Cardiac muscle cell (in vitro differentiated cells and primary cell): ENCODE results near the gene CHST12. TPM values are rescaled to one million over a fixed set of nuclear protein-coding genes. Genes with fewer than 3 reads are reported as not detected.
A peak's percentile ranks its signal among the peaks of the same experiment; 100 is the strongest.
"Not testable (repeated sequence)": the region's sequence is repeated elsewhere in the genome, so short reads cannot be mapped to it uniquely, and the experiment has no call there.

Experiments used
- DNase-seq, 2 donors: peaks; one replicate each; pipeline versions ENCODE4 v3.0.0 to v3.0.0-alpha.2; 2010 to 2017; ENCODE audit warnings: low read depth in 1 of 2, low spot score in 1 of 2
- H3K27ac ChIP-seq: fragments of 200-600 bp; sonication (generic); 2 replicates; pipeline ENCODE4 v1.5.1; 2016
- H3K27me3 ChIP-seq: fragments of 200-600 bp; sonication (generic); 2 replicates; pipeline ENCODE4 v1.6.0; 2016; ENCODE audit warnings: control low read depth
- H3K36me3 ChIP-seq: fragments of 200-600 bp; sonication (generic); 2 replicates; pipeline ENCODE4 v1.5.1; 2016; ENCODE audit warnings: control low read depth
- H3K4me1 ChIP-seq: fragments of 200-600 bp; sonication (generic); 2 replicates; pipeline ENCODE4 v1.8.1; 2017; ENCODE audit warnings: low read depth, mild to moderate bottlenecking, mixed run types
- H3K4me3 ChIP-seq: fragments of 200-600 bp; sonication (generic); 2 replicates; pipeline ENCODE4 v1.5.1; 2016; ENCODE audit warnings: mild to moderate bottlenecking
- H3K9me3 ChIP-seq: fragments of 200-600 bp; sonication (generic); 2 replicates; pipeline ENCODE4 v1.5.1; 2017; ENCODE audit warnings: low read depth, mild to moderate bottlenecking, control low read depth
- polyA plus RNA-seq: library from polyadenylated mRNA; unstranded; fragments of >200 nt; fragmentation: Nextera tagmentation; extraction: Ambion mirVana; gene quantifications from 2 replicates; pipeline ENCODE4 v1.2.1, GENCODE V29; 2016
- total RNA-seq: library from RNA; depleted of rRNA; stranded (reverse); fragments of >200 nt; gene quantifications from 2 replicates; pipeline ENCODE4 v1.2.3, GENCODE V29; 2016
- TF ChIP-seq, protein P1 (sequence below): IDR thresholded peaks from 2 replicates; pipeline ENCODE4 v1.5.1; 2012; ENCODE audit warnings: low read depth, mild to moderate bottlenecking, low read length

CHST12 gene
- total and polyA plus RNA-seq, 2 experiments from 2014 or later: 25.6 to 26.8 TPM

DNA sequence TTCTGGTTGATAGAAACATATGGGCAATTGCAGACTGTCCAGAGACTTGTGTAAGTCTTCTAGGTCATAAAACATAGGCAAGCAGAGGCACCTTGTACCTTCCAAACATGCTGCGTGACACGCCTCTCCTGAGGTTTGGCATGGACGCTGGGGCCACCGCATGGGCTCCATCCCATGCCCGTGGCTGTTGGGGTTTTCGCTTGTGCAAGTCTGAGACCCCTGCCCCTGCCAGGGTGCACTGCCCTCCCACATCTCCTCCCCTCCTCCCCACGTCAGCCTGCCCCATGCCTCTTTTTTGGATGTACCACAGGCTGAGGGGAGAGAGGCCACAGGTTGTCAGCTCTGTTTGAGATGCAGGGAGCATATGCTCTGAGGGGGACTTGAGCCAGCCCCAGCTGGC is 29.8 kb upstream of the CHST12 start:
- TF ChIP-seq, protein P1, sequence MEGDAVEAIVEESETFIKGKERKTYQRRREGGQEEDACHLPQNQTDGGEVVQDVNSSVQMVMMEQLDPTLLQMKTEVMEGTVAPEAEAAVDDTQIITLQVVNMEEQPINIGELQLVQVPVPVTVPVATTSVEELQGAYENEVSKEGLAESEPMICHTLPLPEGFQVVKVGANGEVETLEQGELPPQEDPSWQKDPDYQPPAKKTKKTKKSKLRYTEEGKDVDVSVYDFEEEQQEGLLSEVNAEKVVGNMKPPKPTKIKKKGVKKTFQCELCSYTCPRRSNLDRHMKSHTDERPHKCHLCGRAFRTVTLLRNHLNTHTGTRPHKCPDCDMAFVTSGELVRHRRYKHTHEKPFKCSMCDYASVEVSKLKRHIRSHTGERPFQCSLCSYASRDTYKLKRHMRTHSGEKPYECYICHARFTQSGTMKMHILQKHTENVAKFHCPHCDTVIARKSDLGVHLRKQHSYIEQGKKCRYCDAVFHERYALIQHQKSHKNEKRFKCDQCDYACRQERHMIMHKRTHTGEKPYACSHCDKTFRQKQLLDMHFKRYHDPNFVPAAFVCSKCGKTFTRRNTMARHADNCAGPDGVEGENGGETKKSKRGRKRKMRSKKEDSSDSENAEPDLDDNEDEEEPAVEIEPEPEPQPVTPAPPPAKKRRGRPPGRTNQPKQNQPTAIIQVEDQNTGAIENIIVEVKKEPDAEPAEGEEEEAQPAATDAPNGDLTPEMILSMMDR: no peak
- Histone ChIP-seq H3K9me3 (no peaks in the 10 kb centered on the region), H3K36me3 (peaks cover 78% of the 10 kb centered on the region), H3K27ac (no peak overlapping the region), H3K27me3 (no peaks in the 10 kb centered on the region), H3K4me3 (no peak overlapping the region), H3K4me1 (no peaks in the 10 kb centered on the region)
- no peak for DNase-seq

DNA sequence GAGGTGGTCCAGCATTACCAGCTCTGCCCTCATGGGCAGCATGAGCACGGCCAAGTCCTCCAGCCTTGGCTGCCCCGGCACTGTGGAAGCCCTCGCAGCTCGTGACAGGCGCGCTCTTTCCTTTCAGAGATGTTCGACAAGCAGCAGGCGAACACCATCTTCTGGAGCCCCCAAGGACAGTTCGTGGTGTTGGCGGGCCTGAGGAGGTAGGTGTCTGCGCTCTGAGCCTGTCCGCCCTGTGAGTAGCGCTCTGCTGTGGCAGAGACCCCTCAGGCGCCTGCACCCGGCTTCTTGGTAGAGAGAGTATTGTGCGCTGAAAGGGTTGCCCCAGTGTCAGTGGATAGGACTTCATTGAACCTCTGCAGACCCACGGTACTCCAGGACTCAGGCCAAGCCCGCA is 29.0 kb upstream of the CHST12 start:
- DNase-seq: no peak
- no peaks in the 10 kb centered on the region for H3K4me1 ChIP-seq
- H3K27me3 ChIP-seq: no peaks in the 10 kb centered on the region
- H3K9me3 ChIP-seq: no peaks in the 10 kb centered on the region
- peaks cover 76% of the 10 kb centered on the region for H3K36me3 ChIP-seq
- no peak overlapping the region for H3K27ac ChIP-seq
- TF ChIP-seq, protein P1: no peak
- no peak overlapping the region for H3K4me3 ChIP-seq

DNA sequence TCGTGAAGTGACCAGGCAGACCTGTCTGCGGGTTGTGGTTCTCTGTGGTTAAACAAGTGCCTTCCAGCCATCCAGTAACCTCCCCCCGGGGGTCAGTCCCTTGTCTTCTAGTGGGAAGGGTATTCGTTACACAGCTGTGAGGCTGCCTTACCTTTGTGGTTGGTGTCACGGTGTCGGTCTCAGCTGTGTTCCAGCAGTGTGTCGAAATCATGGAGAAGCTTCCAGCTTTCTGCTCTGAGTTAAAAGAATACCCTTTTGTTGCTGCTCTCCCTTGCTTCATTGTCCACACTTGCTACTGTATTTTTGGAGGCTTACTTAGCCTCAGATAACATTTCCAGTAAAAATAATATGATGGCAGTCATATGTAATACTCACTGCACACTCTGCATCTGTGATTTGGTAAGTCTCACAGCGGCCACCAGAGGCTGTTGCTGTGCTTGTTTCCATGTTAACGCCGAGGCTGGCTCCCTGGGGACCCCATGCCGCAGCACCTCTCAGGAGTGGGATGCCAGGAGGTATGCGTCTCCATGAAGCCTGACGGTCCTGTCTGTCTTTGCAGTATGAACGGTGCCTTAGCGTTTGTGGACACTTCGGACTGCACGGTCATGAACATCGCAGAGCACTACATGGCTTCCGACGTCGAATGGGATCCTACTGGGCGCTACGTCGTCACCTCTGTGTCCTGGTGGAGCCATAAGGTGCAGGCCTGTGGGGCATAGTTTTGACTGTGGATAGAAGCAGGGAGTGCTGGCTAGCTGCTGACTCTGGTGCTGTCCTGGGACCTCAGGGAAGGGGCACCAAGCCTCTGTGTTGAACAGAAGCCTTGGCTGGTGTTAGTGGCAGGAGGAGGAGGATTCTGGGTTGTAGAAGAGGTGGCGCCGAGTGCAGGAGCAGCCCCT is 28.3 kb upstream of the CHST12 start:
- Histone ChIP-seq H3K27me3 (no peaks in the 10 kb centered on the region), H3K4me1 (no peaks in the 10 kb centered on the region), H3K36me3 (peaks cover 76% of the 10 kb centered on the region), H3K4me3 (no peak overlapping the region), H3K27ac (no peak overlapping the region), H3K9me3 (no peaks in the 10 kb centered on the region)
- peak in 1 of 2 donors; percentile 41 for DNase-seq
- TF ChIP-seq, protein P1: peak; percentile 11

DNA sequence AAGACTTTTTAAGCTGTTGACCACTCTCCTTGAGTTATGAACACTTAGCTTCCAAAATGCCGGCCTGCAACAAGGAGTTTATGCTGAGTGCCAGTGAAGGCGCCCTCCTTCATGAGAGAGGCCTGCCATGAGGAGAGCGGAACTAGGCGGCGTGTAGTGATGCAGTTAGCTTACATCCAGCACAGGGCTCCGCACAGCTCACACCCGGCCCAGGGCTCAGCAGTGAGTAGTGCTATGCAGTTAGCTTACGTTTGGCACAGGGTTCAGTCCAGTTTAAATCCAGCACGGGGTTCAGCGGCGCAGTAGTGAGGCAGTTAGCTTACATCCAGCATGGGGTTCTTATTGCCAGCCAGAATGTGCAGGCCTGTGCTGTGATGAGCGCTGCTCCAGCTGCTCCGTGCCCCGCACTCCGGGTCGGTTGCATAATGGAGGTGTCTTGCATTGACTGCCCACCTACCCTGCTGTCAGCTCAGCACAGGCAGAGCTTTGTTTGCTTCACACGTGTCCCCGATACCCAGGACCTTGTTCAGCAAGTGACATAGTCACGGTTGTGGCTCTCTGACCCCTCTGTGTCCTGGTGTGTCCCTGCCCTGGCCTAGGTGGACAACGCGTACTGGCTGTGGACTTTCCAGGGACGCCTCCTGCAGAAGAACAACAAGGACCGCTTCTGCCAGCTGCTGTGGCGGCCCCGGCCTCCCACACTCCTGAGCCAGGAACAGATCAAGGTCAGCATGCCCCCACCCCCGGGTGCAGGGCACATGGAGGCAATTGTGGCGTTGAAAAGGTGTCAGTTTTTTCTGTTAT is 26.9 kb upstream of the CHST12 start:
- Histone ChIP-seq H3K36me3 (peaks cover 75% of the 10 kb centered on the region), H3K4me3 (no peak overlapping the region), H3K27me3 (no peaks in the 10 kb centered on the region), H3K27ac (no peak overlapping the region), H3K9me3 (no peaks in the 10 kb centered on the region), H3K4me1 (no peaks in the 10 kb centered on the region)
- DNase-seq: no peak
- TF ChIP-seq, protein P1: no peak

DNA sequence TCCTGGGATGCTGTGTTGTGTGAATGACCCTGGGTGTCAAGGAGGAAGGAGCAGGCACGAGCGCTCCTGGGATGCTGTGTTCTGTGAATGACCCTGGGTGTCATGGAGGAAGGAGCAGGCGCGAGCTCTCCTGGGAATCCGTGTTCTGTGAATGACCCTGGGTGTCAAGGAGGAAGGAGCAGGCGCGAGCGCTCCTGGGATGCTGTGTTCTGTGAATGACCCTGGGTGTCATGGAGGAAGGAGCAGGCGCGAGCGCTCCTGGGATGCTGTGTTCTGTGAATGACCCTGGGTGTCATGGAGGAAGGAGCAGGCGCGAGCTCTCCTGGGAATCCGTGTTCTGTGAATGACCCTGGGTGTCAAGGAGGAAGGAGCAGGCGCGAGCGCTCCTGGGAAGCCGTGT is 25.9 kb upstream of the CHST12 start:
- H3K4me3 ChIP-seq, H3K27ac ChIP-seq, H3K4me1 ChIP-seq, DNase-seq, H3K9me3 ChIP-seq, H3K27me3 ChIP-seq: not testable (repeated sequence)
- peaks cover 69% of the 10 kb centered on the region for H3K36me3 ChIP-seq

DNA sequence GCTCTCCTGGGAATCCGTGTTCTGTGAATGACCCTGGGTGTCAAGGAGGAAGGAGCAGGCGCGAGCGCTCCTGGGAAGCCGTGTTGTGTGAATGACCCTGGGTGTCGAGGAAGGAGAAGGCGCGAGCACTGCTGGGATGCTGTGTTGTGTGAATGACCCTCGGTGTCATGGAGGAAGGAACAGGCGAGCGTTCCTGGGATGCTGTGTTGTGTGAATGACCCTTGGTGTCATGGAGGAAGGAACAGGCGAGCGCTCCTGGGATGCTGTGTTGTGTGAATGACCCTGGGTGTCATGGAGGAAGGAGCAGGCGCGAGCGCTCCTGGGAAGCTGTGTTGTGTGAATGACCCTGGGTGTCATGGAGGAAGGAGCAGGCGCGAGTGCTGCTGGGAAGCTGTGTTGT is 25.3 kb upstream of the CHST12 start:
- H3K27ac ChIP-seq, H3K4me1 ChIP-seq, DNase-seq, H3K4me3 ChIP-seq, H3K27me3 ChIP-seq, H3K9me3 ChIP-seq: not testable (repeated sequence)
- peaks cover 63% of the 10 kb centered on the region for H3K36me3 ChIP-seq
